Liver (tissue), 9 donors: Measurements from ENCODE around the gene CD81. TPM values are rescaled to one million over a fixed set of nuclear protein-coding genes. Genes with fewer than 3 reads are reported as not detected.

Experiments used
- DNase-seq: peaks from one replicate; pipeline ENCODE4 v3.0.0-alpha.2; 2017; ENCODE audit warnings: low spot score
- H3K27ac ChIP-seq, 2 donors: one replicate each; pipeline ENCODE4 v1.7.0; 2013; ENCODE audit warnings: inconsistent platforms in 2 of 2, low read length in 2 of 2, control low read depth in 1 of 2, low read depth in 1 of 2, mild to moderate bottlenecking in 1 of 2
- H3K27me3 ChIP-seq, 4 donors: one replicate each; pipeline versions ENCODE4 v1.6.1 to v1.7.0; 2013; ENCODE audit warnings: low read length in 3 of 4, inconsistent platforms in 1 of 4, mild to moderate bottlenecking in 1 of 4, moderate library complexity in 1 of 4; ENCODE audit not compliant: control insufficient read depth in 4 of 4, insufficient read depth in 4 of 4
- H3K36me3 ChIP-seq, 4 donors: one replicate each; pipeline versions ENCODE4 v1.6.1 to v1.7.0; 2013; ENCODE audit warnings: low read length in 3 of 4, mild to moderate bottlenecking in 3 of 4, low read depth in 1 of 4, moderate library complexity in 1 of 4; ENCODE audit not compliant: control insufficient read depth in 4 of 4, insufficient read depth in 3 of 4
- H3K4me1 ChIP-seq, 4 donors: one replicate each; pipeline versions ENCODE4 v1.6.1 to v1.7.0; 2013; ENCODE audit warnings: low read length in 3 of 4, mild to moderate bottlenecking in 3 of 4, moderate library complexity in 1 of 4; ENCODE audit not compliant: control insufficient read depth in 4 of 4, insufficient read depth in 4 of 4
- H3K4me3 ChIP-seq, 3 donors: one replicate each; pipeline versions ENCODE4 v1.6.1 to v1.7.0; 2013; ENCODE audit warnings: low read length in 3 of 3, control low read depth in 1 of 3, low read depth in 1 of 3, mild to moderate bottlenecking in 1 of 3
- H3K9ac ChIP-seq, 2 donors: one replicate each; pipeline ENCODE4 v1.7.0; 2013; ENCODE audit warnings: low read length in 2 of 2, mild to moderate bottlenecking in 2 of 2, moderate library complexity in 2 of 2, control low read depth in 1 of 2, low read depth in 1 of 2
- H3K9me3 ChIP-seq, 4 donors: one replicate each; pipeline versions ENCODE4 v1.6.1 to v1.7.0; 2013; ENCODE audit warnings: low read length in 3 of 4; ENCODE audit not compliant: control insufficient read depth in 4 of 4
- EGR1 ChIP-seq, 2 donors: IDR thresholded peaks; 2 replicates each; pipeline ENCODE4 v1.6.1; 2016 to 2018; ENCODE audit warnings: antibody characterized with exemption in 2 of 2, low read depth in 2 of 2
- FOXA1 ChIP-seq: IDR thresholded peaks from 2 replicates; pipeline ENCODE4 v1.6.1; 2016; ENCODE audit warnings: antibody characterized with exemption
- FOXA2 ChIP-seq: IDR thresholded peaks from 2 replicates; pipeline ENCODE4 v1.6.1; 2016; ENCODE audit warnings: antibody characterized with exemption
- GABPA ChIP-seq, 2 donors: IDR thresholded peaks in 1 of 2; conservative IDR thresholded peaks in 1 of 2; 2 replicates each; pipeline ENCODE4 v1.6.1; 2016; ENCODE audit warnings: antibody characterized with exemption in 2 of 2, mild to moderate bottlenecking in 1 of 2, moderate library complexity in 1 of 2
- HNF4A ChIP-seq, 2 donors: conservative IDR thresholded peaks; 2 replicates each; pipeline ENCODE4 v1.6.1; 2016; ENCODE audit warnings: antibody characterized with exemption in 2 of 2, mild to moderate bottlenecking in 2 of 2
- HNF4G ChIP-seq: IDR thresholded peaks from 2 replicates; pipeline ENCODE4 v1.6.1; 2016; ENCODE audit warnings: antibody characterized with exemption
- JUND ChIP-seq, 2 donors: IDR thresholded peaks; 2 replicates each; pipeline ENCODE4 v1.6.1; 2016; ENCODE audit warnings: antibody characterized with exemption in 2 of 2
- NR2F2 ChIP-seq: IDR thresholded peaks from 2 replicates; pipeline ENCODE4 v1.6.1; 2016; ENCODE audit warnings: antibody characterized with exemption
- RAD21 ChIP-seq, 2 donors: IDR thresholded peaks; 2 replicates each; pipeline ENCODE4 v1.6.1; 2016; ENCODE audit warnings: antibody characterized with exemption in 2 of 2, mild to moderate bottlenecking in 2 of 2
- RXRA ChIP-seq, 2 donors: IDR thresholded peaks; 2 replicates each; pipeline ENCODE4 v1.6.1; 2017 to 2018; ENCODE audit warnings: antibody characterized with exemption in 2 of 2, mild to moderate bottlenecking in 1 of 2
- SP1 ChIP-seq: IDR thresholded peaks from 2 replicates; pipeline ENCODE4 v1.6.1; 2018; ENCODE audit warnings: antibody characterized with exemption, mild to moderate bottlenecking
- TAF1 ChIP-seq: conservative IDR thresholded peaks from 2 replicates; pipeline ENCODE4 v1.6.1; 2016; ENCODE audit warnings: antibody characterized with exemption, mild to moderate bottlenecking
- YY1 ChIP-seq: IDR thresholded peaks from 2 replicates; pipeline ENCODE4 v1.6.1; 2016; ENCODE audit warnings: antibody characterized with exemption, mild to moderate bottlenecking
- WGBS: extraction: QIAGEN DNeasy Blood & Tissue Kit; methylation state at CpG from one replicate; pipeline ENCODE4 v1.1.7; 2013; 5-methylcytosine and 5-hydroxymethylcytosine counted together
- polyA plus RNA-seq, 2 donors: library from polyadenylated mRNA; stranded (reverse) in 1 of 2; unstranded in 1 of 2; fragments of 200-250 nt in 1 of 2; fragments of >200 nt in 1 of 2; fragmentation: Nextera tagmentation in 1 of 2; extraction: Ambion mirVana in 1 of 2; gene quantifications; one replicate each; pipeline versions ENCODE4 v1.2.1 to v1.2.3, GENCODE V29; 2013 to 2015
- total RNA-seq, 2 donors: library from RNA; depleted of rRNA; stranded (reverse); fragments of >200 nt; gene quantifications; one replicate each; pipeline ENCODE4 v1.2.3, GENCODE V29; 2014
- TF ChIP-seq, protein P1 (sequence below): IDR thresholded peaks from 2 replicates; pipeline ENCODE4 v1.6.1; 2016; ENCODE audit warnings: antibody characterized with exemption
- TF ChIP-seq, protein P2 (sequence below): IDR thresholded peaks from 2 replicates; pipeline ENCODE4 v1.6.1; 2016; ENCODE audit warnings: antibody characterized with exemption
- TF ChIP-seq, protein P3 (sequence below): IDR thresholded peaks from 2 replicates; pipeline ENCODE4 v1.6.1; 2016; ENCODE audit warnings: antibody characterized with exemption
- TF ChIP-seq, protein P4 (sequence below): fragments of 150-350 bp; IDR thresholded peaks from 2 replicates; pipeline ENCODE4 v1.5.1; 2017; ENCODE audit warnings: improper control_type of control experiment, low read depth, low read length; ENCODE audit not compliant: missing input control
- TF ChIP-seq, protein P5 (sequence below): IDR thresholded peaks from 2 replicates; pipeline ENCODE4 v1.6.1; 2016; ENCODE audit warnings: antibody characterized with exemption, mild to moderate bottlenecking
- donor health status: healthy.
- donor health status: healthy.
- donor health status: healthy.
- donor health status: healthy.
- donor health status: healthy.

CD81 gene
- total and polyA plus RNA-seq, 4 donors, result 76.9 to 712 (median 164) TPM

DNA sequence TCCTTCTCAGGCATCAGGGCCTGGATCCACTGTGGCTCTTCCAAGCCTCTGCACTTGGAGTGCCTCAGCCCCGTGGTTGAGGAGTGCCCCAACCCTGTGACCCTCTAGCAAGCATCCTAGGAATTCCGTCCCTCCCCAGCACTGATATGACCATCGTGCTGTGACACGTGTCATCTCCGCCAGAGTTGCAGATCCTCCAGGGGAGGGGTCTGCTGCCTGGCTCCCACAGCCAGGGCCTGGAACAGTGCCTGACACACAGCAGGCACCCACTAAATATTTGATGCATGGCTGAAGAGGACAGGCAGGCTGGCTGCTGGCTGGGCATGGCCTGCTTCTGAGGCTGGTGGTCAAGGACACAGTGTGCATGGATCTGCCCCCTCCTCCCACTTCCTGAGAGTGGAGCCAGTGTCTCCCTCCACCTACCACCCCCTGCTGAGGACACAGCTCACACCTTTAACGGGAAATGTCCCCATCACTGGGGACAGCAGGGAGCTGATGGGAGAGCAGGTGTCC is 1.7 kb upstream of the CD81 start (continued):
- TF ChIP-seq, protein P1, sequence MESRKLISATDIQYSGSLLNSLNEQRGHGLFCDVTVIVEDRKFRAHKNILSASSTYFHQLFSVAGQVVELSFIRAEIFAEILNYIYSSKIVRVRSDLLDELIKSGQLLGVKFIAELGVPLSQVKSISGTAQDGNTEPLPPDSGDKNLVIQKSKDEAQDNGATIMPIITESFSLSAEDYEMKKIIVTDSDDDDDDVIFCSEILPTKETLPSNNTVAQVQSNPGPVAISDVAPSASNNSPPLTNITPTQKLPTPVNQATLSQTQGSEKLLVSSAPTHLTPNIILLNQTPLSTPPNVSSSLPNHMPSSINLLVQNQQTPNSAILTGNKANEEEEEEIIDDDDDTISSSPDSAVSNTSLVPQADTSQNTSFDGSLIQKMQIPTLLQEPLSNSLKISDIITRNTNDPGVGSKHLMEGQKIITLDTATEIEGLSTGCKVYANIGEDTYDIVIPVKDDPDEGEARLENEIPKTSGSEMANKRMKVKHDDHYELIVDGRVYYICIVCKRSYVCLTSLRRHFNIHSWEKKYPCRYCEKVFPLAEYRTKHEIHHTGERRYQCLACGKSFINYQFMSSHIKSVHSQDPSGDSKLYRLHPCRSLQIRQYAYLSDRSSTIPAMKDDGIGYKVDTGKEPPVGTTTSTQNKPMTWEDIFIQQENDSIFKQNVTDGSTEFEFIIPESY, result no peak
- TF ChIP-seq RAD21 (IDR thresholded peaks at IDR 0.05) (peak; percentile 49 to 67), NR2F2 (peak; percentile 25), SP1 (no peak), GABPA (IDR thresholded peaks at IDR 0.05 in 1 of 2, conservative IDR thresholded peaks at IDR 0.05 in 1 of 2) (peak in 1 of 2 donors; percentile 40), YY1 (peak; percentile 50)

DNA sequence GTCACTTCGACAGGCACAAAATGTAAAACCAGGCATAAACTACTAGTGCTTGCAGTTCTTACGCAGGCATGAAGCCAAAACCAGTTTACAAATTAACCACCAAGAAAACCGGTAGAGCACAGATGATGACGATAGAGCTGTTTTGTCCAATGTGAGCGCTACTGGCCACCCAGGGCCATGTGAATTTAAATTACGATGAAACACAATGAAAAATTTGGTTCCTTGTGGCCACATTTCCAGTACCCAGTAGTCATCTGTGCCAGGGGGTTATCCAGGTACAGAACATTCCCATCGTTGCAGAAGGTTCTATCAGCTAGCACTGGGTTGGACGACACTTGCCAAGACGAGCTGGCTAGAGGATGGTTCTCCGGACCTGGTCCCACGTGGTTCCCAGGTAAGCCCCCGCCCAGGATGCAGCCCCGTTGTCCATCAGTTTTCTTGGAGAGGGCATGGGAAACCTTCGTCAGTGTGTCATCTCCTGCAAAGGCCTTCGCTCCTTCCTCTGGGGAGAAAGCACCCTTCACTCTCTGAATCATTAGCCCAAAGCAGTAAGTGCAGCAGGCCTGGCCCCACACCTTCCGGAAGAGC is 1.1 kb upstream of the CD81 start:
- H3K27me3 ChIP-seq, result no peaks in the 10 kb centered on the region
- no peak overlapping the region for H3K9ac ChIP-seq
- H3K9me3 ChIP-seq, result no peaks in the 10 kb centered on the region
- no peak for DNase-seq
- H3K4me3 ChIP-seq, result peak overlapping the region; percentile 66 to 85 (median 81)
- TF ChIP-seq, protein P2, sequence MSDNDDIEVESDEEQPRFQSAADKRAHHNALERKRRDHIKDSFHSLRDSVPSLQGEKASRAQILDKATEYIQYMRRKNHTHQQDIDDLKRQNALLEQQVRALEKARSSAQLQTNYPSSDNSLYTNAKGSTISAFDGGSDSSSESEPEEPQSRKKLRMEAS, result peak; percentile 49
- TF ChIP-seq JUND (IDR thresholded peaks at IDR 0.05) (peak in 1 of 2 donors; percentile 39), FOXA2 (peak; percentile 27), NR2F2 (no peak), HNF4G (no peak), RXRA (IDR thresholded peaks at IDR 0.05) (peak; percentile 17 to 31), FOXA1 (no peak), SP1 (peak; percentile 66), TAF1 (no peak), RAD21 (IDR thresholded peaks at IDR 0.05) (no peak), HNF4A (conservative IDR thresholded peaks at IDR 0.05) (peak in 1 of 2 donors; percentile 5), GABPA (IDR thresholded peaks at IDR 0.05 in 1 of 2, conservative IDR thresholded peaks at IDR 0.05 in 1 of 2) (no peak), EGR1 (IDR thresholded peaks at IDR 0.05; ENCODE audit: low read depth in 2 of 2) (no peak), YY1 (peak; percentile 53)
- TF ChIP-seq, protein P1, result peak; percentile 28
- TF ChIP-seq, protein P3, sequence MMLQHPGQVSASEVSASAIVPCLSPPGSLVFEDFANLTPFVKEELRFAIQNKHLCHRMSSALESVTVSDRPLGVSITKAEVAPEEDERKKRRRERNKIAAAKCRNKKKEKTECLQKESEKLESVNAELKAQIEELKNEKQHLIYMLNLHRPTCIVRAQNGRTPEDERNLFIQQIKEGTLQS, result no peak
- TF ChIP-seq, protein P4, sequence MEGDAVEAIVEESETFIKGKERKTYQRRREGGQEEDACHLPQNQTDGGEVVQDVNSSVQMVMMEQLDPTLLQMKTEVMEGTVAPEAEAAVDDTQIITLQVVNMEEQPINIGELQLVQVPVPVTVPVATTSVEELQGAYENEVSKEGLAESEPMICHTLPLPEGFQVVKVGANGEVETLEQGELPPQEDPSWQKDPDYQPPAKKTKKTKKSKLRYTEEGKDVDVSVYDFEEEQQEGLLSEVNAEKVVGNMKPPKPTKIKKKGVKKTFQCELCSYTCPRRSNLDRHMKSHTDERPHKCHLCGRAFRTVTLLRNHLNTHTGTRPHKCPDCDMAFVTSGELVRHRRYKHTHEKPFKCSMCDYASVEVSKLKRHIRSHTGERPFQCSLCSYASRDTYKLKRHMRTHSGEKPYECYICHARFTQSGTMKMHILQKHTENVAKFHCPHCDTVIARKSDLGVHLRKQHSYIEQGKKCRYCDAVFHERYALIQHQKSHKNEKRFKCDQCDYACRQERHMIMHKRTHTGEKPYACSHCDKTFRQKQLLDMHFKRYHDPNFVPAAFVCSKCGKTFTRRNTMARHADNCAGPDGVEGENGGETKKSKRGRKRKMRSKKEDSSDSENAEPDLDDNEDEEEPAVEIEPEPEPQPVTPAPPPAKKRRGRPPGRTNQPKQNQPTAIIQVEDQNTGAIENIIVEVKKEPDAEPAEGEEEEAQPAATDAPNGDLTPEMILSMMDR, result no peak
- TF ChIP-seq, protein P5, sequence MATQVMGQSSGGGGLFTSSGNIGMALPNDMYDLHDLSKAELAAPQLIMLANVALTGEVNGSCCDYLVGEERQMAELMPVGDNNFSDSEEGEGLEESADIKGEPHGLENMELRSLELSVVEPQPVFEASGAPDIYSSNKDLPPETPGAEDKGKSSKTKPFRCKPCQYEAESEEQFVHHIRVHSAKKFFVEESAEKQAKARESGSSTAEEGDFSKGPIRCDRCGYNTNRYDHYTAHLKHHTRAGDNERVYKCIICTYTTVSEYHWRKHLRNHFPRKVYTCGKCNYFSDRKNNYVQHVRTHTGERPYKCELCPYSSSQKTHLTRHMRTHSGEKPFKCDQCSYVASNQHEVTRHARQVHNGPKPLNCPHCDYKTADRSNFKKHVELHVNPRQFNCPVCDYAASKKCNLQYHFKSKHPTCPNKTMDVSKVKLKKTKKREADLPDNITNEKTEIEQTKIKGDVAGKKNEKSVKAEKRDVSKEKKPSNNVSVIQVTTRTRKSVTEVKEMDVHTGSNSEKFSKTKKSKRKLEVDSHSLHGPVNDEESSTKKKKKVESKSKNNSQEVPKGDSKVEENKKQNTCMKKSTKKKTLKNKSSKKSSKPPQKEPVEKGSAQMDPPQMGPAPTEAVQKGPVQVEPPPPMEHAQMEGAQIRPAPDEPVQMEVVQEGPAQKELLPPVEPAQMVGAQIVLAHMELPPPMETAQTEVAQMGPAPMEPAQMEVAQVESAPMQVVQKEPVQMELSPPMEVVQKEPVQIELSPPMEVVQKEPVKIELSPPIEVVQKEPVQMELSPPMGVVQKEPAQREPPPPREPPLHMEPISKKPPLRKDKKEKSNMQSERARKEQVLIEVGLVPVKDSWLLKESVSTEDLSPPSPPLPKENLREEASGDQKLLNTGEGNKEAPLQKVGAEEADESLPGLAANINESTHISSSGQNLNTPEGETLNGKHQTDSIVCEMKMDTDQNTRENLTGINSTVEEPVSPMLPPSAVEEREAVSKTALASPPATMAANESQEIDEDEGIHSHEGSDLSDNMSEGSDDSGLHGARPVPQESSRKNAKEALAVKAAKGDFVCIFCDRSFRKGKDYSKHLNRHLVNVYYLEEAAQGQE, result peak; percentile 36
- WGBS, result 39% methylated on average over 16 of the region's 16 CpGs
- peaks cover 25 to 48% (median 38%) of the 10 kb centered on the region in 4 donors for H3K4me1 ChIP-seq
- H3K27ac ChIP-seq, result peak overlapping the region; percentile 67 to 88
- H3K36me3 ChIP-seq, result no peaks in the 10 kb centered on the region
